ENCODE data around the gene UNC93A. TPM values are rescaled to one million over a fixed set of nuclear protein-coding genes. Genes with fewer than 3 reads are reported as not detected.
A peak's percentile ranks its signal among the peaks of the same experiment; 100 is the strongest.

UNC93A gene
- total and polyA plus RNA-seq, 2 experiments from 2014 or later = 38.8 to 66.6 TPM

DNA sequence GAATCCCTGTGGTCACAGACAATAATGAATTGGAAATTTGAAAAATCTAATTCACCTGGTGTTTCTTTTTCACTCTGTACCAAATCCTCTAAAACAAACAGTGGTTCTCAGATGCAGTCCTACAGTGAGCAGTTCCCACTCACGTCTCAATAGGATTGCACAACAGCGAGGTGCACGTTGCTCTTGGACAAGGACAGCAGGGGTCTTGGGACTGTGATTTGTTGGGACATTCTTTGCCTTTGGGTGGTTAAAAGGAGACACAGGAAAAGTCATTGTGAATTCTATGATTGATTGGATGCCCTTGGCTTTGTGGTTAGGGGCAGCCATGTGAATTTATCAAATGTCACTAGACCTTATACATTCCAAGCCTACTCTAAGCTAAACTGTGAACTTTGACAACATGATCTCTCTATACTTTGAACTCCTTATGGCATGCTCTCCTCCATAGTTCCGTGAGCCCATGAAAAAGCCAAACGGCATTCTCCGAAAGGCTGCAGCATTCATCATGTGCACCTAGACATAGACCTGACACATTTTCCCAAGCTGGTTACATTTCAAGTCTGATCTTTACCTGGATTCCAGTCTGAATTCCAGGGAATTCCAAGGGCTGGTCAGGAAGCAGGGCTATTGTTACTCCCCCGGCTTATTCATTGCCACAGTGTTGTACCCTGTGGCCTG is 647 bp downstream of the UNC93A start:
- Histone ChIP-seq H3K9me2 (replicated peaks; ENCODE audit: insufficient read depth) (no peaks in the 10 kb centered on the region), H3K4me1 (ENCODE audit: insufficient read depth) (peaks cover 28% of the 10 kb centered on the region), H2AFZ (no peak overlapping the region), H3K79me2 (no peaks in the 10 kb centered on the region), H3K36me3 (replicated peaks; ENCODE audit: insufficient read depth, low read depth) (no peaks in the 10 kb centered on the region), H3K27ac (peak overlapping the region; percentile 85), H3K4me2 (peak overlapping the region; percentile 57), H3K9me3 (ENCODE audit: low read depth) (no peaks in the 10 kb centered on the region), H4K20me1 (ENCODE audit: insufficient read depth, poor library complexity, severe bottlenecking) (no peaks in the 10 kb centered on the region), H3K4me3 (no peak overlapping the region), H3K27me3 (no peaks in the 10 kb centered on the region)
- DNase-seq (ENCODE audit: low spot score) = no peak
- no peak for TF ChIP-seq EZH2 (IDR thresholded peaks at IDR 0.05; ENCODE audit: borderline replicate concordance)
- TF ChIP-seq, protein P1, sequence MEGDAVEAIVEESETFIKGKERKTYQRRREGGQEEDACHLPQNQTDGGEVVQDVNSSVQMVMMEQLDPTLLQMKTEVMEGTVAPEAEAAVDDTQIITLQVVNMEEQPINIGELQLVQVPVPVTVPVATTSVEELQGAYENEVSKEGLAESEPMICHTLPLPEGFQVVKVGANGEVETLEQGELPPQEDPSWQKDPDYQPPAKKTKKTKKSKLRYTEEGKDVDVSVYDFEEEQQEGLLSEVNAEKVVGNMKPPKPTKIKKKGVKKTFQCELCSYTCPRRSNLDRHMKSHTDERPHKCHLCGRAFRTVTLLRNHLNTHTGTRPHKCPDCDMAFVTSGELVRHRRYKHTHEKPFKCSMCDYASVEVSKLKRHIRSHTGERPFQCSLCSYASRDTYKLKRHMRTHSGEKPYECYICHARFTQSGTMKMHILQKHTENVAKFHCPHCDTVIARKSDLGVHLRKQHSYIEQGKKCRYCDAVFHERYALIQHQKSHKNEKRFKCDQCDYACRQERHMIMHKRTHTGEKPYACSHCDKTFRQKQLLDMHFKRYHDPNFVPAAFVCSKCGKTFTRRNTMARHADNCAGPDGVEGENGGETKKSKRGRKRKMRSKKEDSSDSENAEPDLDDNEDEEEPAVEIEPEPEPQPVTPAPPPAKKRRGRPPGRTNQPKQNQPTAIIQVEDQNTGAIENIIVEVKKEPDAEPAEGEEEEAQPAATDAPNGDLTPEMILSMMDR (IDR thresholded peaks at IDR 0.05; ENCODE audit: poor library complexity) = no peak
- no peak for TF ChIP-seq EZH2phosphoT487 (IDR thresholded peaks at IDR 0.05; ENCODE audit: low read depth, severe bottlenecking, unreplicated experiment)
- 81% methylated on average over 7 of the region's 7 CpGs for WGBS (ENCODE audit: low lambda C conversion rate, missing lambda C conversion rate)

DNA sequence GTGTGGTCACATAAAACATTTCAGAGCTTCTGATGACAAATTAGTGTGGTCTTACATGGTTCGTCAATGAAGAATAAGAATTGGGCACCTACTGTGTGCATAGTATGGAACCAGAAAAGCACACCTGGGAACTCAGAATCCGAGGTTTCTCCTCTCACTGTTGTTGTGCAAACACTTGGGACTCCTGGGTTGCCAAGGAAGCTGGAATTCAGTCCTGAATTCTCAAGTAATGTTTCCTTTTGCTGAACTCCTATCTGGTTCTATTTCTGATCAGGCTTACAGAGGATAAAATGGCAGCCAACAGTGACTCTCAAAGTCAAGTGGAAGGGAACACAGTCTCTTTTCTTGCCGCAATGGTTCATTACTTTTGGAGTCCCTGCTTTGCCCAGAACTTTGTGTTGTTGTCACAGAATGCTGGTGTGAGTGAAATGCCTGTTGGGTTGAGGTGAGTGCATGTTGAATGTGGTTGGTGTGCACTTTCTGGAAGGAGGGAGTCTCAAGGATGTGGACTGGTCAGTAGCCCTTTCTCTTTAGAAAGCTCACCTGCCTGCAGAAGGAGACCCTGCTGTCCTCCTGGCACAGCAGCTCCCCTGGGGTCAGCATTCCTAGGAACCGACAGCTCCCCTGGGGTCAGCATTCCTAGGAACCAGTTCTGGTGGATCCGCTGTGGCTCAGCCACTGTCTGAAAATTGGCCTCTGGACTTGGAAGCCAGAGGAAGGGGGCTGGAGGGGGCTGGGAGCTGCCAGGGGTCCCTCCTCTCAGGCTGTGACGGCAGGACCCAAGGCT is 1.4 kb downstream of the UNC93A start:
- no peak for DNase-seq (ENCODE audit: low spot score)
- H3K27ac ChIP-seq = peak overlapping the region; percentile 85
- H3K79me2 ChIP-seq = no peaks in the 10 kb centered on the region
- no peaks in the 10 kb centered on the region for H3K9me3 ChIP-seq (ENCODE audit: low read depth)
- H3K4me3 ChIP-seq = no peak overlapping the region
- no peaks in the 10 kb centered on the region for H3K36me3 ChIP-seq (replicated peaks; ENCODE audit: insufficient read depth, low read depth)
- H3K4me1 ChIP-seq (ENCODE audit: insufficient read depth) = peaks cover 28% of the 10 kb centered on the region
- H3K9me2 ChIP-seq (replicated peaks; ENCODE audit: insufficient read depth) = no peaks in the 10 kb centered on the region
- H3K27me3 ChIP-seq = no peaks in the 10 kb centered on the region
- TF ChIP-seq, protein P1 (IDR thresholded peaks at IDR 0.05; ENCODE audit: poor library complexity) = no peak
- TF ChIP-seq EZH2 (IDR thresholded peaks at IDR 0.05; ENCODE audit: borderline replicate concordance) (no peak), EZH2phosphoT487 (IDR thresholded peaks at IDR 0.05; ENCODE audit: low read depth, severe bottlenecking, unreplicated experiment) (no peak)
- H3K4me2 ChIP-seq = peak overlapping the region; percentile 57
- 86% methylated on average over 6 of the region's 6 CpGs for WGBS (ENCODE audit: low lambda C conversion rate, missing lambda C conversion rate)
- H2AFZ ChIP-seq = no peak overlapping the region
- H4K20me1 ChIP-seq (ENCODE audit: insufficient read depth, poor library complexity, severe bottlenecking) = no peaks in the 10 kb centered on the region

DNA sequence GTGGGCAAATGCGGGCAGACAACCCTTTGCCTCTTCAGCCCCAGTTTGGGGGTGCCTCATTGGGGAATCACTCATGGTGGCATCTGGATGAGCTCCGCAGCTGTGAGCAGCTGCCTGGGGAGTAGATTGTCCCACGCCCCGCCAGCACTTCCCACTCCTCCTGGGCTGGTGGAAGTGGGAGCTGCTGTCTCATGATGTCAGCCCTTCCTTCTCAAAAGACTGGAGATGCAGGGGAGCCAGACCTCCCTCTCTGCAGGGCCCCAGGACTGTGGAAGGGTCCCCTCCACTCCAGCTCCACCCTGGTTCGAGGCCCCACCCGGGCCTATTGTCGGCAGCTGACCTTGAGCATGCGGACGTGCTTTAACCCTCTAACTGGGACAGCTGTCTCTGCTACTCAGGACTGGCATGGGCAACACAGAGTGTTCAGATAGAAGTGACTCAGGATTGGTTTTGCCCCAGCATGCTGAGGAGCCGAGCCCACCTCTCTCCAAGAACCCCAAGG is 2.0 kb downstream of the UNC93A start:
- peaks cover 28% of the 10 kb centered on the region for H3K4me1 ChIP-seq (ENCODE audit: insufficient read depth)
- no peaks in the 10 kb centered on the region for H4K20me1 ChIP-seq (ENCODE audit: insufficient read depth, poor library complexity, severe bottlenecking)
- no peaks in the 10 kb centered on the region for H3K9me2 ChIP-seq (replicated peaks; ENCODE audit: insufficient read depth)
- no peak overlapping the region for H3K4me2 ChIP-seq
- 87% methylated on average over 10 of the region's 10 CpGs for WGBS (ENCODE audit: low lambda C conversion rate, missing lambda C conversion rate)
- TF ChIP-seq, protein P1 (IDR thresholded peaks at IDR 0.05; ENCODE audit: poor library complexity) = no peak
- TF ChIP-seq EZH2phosphoT487 (IDR thresholded peaks at IDR 0.05; ENCODE audit: low read depth, severe bottlenecking, unreplicated experiment) (no peak), EZH2 (IDR thresholded peaks at IDR 0.05; ENCODE audit: borderline replicate concordance) (no peak)
- H3K79me2 ChIP-seq = no peaks in the 10 kb centered on the region
- H2AFZ ChIP-seq = no peak overlapping the region
- no peaks in the 10 kb centered on the region for H3K27me3 ChIP-seq
- no peak overlapping the region for H3K4me3 ChIP-seq
- H3K36me3 ChIP-seq (replicated peaks; ENCODE audit: insufficient read depth, low read depth) = no peaks in the 10 kb centered on the region
- H3K27ac ChIP-seq = peak overlapping the region; percentile 85
- H3K9me3 ChIP-seq (ENCODE audit: low read depth) = no peaks in the 10 kb centered on the region
- no peak for DNase-seq (ENCODE audit: low spot score)

Measured in hepatocyte (in vitro differentiated cells).